Measurements from ENCODE around the gene ARL17B. TPM values are rescaled to one million over a fixed set of nuclear protein-coding genes. Genes with fewer than 3 reads are reported as not detected.
"Not testable (repeated sequence)": the region's sequence is repeated elsewhere in the genome, so short reads cannot be mapped to it uniquely, and the experiment has no call there.

Gene ARL17B
- total RNA-seq, 2 donors from 2014 or later: 7.1 to 17.1 TPM

DNA sequence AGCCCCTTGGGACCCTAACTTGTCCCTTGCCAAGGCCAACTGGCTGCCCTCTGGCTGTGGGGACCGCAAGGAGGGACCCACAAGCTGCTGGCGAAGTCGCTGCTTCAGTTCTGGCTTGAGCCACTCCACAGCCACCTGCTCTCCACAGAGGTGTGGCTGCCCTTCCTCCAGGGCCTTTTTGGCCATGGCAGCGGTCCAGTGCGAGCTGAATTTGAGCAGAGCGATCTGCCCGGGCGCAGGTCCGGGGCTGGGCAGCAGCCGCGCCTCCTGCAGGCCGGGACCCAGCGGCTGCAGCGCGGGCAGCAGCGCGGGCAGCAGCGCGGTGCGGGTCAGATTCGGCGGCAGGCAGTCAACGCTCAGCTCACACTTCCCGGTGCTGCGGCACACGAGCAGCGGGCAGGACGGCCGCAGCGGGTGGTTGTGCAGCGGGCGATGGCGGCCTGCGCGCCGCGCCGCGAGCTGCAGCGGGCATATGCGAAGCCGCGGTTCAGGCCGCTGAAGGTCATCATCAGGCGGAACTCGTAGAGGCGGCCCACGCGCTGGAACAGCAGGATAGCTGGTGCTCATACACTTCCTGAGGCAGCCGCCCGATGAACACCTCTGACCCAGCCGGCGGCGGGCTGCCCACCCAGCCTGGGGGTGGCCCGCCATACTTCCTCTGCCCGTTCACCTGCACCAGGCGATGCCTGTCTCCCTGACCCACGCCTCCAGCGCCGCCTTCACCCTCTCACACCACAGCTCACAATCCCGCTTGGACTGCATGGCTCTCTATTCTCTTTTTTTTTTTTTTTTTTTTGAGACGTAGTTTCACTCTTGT, 101.5 kb downstream of the ARL17B start:
- intact Hi-C loops (cut with DNase I); DNase-seq (ENCODE audit: low spot score): not testable (repeated sequence)

DNA sequence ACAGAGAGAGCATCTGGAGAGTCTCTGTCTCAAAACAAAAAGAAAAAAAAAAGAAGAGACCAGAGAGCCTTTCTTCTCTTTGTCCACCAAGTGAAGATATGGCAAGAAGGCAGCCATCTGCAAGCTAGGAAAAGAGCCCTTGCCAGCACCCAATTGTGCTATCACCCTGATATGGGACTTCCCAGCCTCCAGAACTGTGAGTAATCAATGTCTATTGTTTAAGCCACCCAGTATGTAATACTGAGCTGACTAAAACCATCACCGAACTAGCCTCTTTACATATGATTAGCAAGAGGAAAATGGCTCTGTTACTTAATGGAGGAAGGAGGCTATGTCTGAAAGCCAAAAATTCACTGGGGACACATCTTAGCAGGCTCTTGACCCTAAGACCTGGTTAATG, 105.2 kb downstream of the ARL17B start:
- DNase-seq (ENCODE audit: low spot score); intact Hi-C loops (cut with DNase I): not testable (repeated sequence)

DNA sequence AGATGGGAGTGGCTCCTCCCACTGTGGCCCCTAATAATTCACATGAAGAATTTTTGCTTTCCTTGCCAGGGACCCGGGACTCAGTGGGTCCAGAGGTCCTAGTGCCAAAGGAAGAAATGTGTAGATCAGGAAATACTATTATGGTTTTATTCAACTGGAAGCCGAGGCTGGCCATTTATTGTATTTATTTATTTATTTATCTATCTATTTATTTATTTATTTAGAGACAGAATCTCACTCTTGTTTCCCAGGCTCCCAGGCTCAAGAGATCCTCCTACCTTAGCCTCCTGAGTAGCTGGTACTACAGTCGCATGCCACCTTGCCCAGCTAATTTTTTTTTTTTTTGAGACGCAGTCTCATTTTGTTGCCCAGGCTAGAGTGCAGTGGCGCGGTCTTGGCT, 107.4 kb downstream of the ARL17B start:
- intact Hi-C loops (cut with DNase I); DNase-seq (ENCODE audit: low spot score): not testable (repeated sequence)

DNA sequence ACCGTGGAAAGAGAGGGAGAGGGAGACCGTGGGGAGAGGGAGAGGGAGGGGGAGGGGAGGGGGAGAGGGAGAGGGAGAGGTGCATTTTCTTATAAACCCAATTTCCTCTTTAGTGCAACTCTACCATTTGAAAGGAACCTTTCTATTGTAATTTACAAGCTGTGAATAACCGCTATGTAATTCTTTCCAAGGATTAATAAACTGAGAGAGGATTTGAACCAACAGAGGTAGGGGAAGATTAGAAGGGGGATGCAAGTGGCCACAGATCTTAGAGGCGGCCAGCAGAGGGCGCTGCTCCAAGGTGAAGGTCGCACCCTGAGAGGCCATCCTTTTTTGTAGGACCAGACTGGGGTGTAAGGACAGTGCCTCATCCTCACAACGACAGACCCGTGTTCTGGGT, 107.8 kb downstream of the ARL17B start:
- peak; percentile 94 for DNase-seq (ENCODE audit: low spot score)
- intact Hi-C loops (cut with DNase I): not testable (repeated sequence)

DNA sequence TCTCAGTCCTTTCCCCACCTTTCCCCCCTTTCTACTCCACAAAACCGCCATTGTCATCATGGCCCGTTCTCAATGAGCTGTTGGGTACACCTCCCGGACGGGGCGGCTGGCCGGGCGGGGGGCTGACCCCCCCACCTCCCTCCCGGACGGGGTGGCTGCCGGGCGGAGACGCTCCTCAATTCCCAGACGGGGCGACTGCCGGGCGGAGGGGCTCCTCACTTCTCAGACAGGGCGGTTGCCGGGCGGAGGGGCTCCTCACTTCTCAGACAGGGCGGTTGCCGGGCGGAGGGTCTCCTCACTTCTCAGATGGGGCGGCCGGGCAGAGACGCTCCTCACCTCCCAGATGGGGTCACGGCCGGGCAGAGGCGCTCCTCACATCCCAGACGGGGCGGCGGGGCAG, 108.8 kb downstream of the ARL17B start:
- DNase-seq (ENCODE audit: low spot score): peak; percentile 85
- intact Hi-C loops (cut with DNase I): not testable (repeated sequence)

DNA sequence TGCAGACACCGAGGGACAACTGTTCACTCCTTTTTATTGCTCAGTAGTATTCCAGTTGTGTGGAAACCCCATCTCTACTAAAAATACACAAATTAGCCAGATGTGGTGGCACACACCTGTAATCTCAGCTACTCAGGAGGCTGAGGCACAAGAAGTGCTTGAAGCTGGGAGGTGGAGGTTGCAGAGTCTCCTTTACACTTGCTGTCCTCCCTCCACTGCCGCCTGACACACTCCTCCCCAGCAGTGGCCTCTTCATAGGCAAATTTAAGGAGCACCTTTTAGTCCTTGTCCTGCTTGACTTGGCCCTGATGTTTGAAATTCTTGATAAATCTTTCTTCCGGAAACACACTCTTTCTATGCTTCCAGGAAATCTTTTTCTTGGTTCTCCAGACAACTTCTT, 112.4 kb downstream of the ARL17B start:
- peak; percentile 8 for DNase-seq (ENCODE audit: low spot score)
- intact Hi-C loops (cut with DNase I): not testable (repeated sequence)

DNA sequence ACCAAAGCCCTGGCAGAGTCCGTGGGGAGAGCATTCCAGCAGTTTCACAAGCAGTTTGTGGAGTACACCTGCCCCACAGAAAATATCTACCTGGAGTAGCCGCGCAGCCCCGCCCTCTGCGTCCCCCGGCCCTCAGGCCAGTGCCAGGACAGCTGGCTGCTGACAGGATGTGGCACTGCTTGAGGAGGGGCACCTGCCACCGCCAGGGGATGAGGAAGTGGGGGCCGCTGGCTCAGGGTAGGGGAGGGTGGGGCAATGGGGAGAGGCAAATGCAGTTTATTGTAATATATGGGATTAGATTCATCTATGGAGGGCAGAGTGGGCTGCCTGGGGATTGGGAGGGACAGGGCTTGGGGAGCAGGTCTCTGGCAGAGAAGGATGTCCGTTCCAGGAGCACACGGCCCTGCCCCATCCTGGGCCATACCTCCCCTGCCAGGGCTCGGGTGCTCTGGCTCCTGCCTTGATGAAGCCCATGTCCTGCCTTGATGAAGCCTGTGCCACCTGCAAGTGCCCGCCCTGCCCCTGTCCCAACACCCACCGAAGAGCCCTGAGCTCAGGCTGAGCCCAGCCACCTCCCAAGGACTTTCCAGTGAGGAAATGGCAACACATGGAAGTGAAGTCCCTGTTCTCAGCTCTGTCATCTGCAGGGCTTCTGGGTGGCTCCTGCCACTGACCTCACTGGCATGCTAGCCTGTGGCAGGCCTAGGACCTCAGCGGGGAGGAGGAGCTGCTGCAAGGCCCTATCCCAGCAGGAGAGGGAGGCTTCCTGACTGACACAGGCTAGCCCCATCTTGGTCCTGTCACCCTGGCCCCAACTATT, 116.4 kb downstream of the ARL17B start:
- DNase-seq (ENCODE audit: low spot score): peak; percentile 59
- intact Hi-C loops (cut with DNase I): not testable (repeated sequence)

DNA sequence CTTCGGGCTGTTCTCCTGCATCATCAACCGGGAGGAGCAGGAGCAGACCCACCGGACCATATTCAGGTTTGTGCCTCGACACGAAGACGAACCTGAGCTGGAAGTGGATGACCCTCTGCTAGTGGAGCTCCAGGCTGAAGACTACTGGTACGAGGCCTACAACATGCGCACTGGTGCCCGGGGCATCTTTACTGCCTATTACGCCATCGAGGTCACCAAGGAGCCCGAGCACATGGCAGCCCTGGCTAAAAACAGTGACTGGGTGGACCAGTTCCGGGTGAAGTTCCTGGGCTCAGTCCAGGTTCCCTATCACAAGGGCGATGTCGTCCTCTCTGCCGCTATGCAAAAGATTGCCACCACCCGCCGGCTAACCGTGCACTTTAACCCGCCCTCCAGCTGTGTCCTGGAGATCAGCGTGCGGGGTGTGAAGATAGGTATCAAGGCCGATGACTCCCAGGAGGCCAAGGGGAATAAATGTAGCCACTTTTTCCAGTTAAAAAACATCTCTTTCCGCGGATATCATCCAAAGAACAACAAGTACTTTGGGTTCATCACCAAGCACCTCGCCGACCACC, 117.1 kb downstream of the ARL17B start:
- peak; percentile 53 for DNase-seq (ENCODE audit: low spot score)
- intact Hi-C loops (cut with DNase I): not testable (repeated sequence)

DNA sequence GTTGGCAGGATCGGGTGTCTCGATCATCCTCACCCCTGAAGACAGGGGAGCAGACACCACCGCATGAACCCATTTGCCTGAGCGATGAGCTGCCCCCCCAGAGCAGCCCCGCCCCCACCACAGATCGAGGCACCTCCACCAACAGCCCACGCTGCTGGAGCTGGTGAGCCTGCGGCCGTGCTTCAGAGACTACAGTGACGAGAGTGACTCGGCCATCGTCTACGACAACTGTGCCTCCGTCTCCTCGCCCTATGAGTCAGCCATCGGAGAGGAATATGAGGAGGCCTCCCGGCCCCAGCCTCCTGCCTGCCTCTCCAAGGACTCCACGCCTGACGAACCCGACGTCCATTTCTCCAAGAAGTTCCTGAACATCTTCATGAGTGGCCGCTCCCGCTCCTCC, 117.6 kb downstream of the ARL17B start:
- intact Hi-C loops (cut with DNase I): not testable (repeated sequence)
- DNase-seq (ENCODE audit: low spot score): peak; percentile 12

DNA sequence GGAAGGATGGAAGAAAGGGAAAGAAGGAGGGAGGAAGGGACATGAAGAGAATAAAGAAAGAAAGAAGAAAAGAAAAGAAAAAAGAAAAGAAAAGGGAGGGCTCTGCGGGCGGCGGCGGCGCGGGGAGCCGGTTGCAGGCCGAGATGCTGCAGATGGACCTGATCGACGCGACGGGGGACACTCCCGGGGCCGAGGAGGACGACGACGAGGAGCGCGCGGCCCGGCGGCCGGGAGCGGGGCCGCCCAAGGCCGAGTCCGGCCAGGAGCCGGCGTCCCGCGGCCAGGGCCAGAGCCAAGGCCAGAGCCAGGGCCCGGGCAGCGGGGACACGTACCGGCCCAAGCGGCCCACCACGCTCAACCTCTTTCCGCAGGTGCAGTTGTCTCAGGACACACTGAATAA, 118.1 kb downstream of the ARL17B start:
- DNase-seq (ENCODE audit: low spot score): peak; percentile 69
- intact Hi-C loops (cut with DNase I): not testable (repeated sequence)

DNA sequence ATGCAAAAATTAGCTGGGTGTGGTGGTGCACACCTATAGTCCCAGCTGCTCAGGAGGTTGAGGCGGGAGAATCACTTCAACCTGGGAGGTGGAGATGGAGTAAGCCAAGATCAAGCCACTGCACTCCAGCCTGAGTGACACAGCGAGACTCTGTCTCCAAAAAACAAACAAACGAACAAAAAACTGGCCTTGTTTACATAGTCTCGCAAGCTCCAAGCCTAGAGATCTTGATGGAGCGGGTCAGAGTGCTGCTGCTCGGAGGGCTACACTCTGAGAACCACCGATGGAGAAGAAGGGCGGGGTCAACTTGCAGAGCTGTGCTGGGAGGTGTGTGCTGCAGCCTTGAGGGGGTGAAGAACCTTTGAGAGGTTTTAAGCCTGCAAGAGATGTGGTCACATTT, 130.2 kb downstream of the ARL17B start:
- DNase-seq (ENCODE audit: low spot score); intact Hi-C loops (cut with DNase I): not testable (repeated sequence)

DNA sequence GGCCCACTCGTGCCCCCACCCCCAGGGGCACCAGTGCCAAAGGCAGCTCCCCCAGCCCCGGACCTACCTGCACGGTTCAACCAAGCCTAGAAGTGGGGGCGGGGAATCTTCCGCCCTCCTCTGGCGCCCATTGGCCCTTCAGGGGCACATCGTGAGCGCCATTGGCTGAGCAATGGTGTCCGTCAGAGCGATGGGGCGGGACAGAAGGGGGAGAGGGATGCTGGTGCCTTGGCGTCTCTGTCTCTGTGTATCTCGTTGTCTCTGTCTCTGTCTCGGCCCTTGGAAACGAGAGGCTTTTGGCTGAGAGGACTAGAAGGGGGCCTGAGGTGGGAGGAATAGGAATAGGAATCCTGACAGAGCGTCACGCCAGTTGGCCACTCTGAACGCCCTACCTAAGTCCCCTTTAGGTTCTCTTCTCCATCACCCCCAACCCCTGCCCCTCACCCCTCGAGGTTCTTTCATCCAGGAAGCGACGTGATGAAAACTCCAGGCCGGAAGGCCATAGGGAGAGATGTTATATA, 136.2 kb downstream of the ARL17B start:
- DNase-seq (ENCODE audit: low spot score): peak; percentile 97
- intact Hi-C loops (cut with DNase I): not testable (repeated sequence)

DNA sequence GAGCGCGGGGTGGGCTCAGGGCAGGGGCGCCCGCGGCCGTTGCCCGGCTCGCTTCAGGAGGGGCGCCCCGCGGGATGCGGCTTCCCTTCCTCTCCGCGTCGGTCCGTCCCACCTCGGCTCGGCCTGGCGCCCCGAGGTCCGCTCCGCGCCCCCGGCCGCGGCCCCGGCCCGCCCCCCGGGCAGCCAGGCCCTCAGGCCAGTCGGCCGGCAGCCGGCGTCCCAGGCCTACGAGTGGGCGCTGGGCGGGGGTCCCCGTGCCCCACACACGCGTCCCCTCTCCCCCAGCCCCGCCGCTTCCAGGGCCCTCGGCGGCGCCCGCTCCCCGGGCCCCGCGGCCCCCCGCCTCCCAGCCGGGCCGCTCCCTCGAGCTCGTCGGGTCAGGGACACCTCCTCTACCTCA, 136.7 kb downstream of the ARL17B start:
- intact Hi-C loops (cut with DNase I); DNase-seq (ENCODE audit: low spot score): not testable (repeated sequence)

Other genes with a start within 250 kb of the ARL17B start
- 10 to 100 TPM; 65.9 to 73.1 TPM for gene KANSL1, start 168.3 kb downstream of the ARL17B start, total RNA-seq
- gene LRRC37A, start 66.6 kb downstream of the ARL17B start, total RNA-seq: 1 to 10 TPM; 1.7 to 5.4 TPM
- 10 to 100 TPM in 1 of 2 donors, 1 to 10 TPM in 1; 8.4 to 11.4 TPM for gene LRRC37A2, start 150.7 kb upstream of the ARL17B start, total RNA-seq
- gene ARL17A, start 217.9 kb upstream of the ARL17B start, total RNA-seq: 10 to 100 TPM in 1 of 2 donors, 1 to 10 TPM in 1; 8.6 to 14.7 TPM
- 10 to 100 TPM; 44.7 to 49.5 TPM for gene NSF, start 228.9 kb upstream of the ARL17B start, total RNA-seq